ENCODE results near the gene INHBE. TPM values are rescaled to one million over a fixed set of nuclear protein-coding genes. Genes with fewer than 3 reads are reported as not detected.
A peak's percentile ranks its signal among the peaks of the same experiment; 100 is the strongest.

The INHBE gene
- total and polyA plus RNA-seq, 4 donors, result 17.6 to 181 (median 110) TPM

DNA sequence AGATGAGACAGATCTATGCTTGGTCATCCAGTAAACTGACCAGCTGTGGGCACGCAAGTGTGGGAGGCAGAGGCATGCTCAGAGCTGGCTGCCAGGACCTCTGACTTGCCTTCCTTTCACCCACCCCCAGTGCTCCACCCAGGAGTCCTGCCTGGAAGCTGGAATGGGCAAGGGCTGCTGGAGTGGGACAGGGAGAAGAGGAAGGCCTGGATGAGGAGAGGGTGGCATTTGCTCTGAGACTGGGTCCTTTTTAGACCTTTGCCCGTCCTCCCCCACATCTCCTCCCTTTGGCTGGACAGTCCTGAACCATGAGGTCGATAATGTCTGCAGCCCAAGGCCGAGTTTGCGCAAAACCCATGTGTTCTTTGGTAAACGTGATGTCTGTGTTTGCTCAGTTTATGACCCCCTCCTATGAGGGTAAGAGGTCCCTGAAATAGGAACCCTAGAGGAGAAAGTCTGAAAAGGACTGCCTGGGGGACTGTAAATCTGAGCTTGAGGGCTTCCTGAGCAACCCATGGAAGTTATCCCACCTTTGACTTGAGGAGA, 3.8 kb upstream of the INHBE start (continued):
- TF ChIP-seq, protein P1, sequence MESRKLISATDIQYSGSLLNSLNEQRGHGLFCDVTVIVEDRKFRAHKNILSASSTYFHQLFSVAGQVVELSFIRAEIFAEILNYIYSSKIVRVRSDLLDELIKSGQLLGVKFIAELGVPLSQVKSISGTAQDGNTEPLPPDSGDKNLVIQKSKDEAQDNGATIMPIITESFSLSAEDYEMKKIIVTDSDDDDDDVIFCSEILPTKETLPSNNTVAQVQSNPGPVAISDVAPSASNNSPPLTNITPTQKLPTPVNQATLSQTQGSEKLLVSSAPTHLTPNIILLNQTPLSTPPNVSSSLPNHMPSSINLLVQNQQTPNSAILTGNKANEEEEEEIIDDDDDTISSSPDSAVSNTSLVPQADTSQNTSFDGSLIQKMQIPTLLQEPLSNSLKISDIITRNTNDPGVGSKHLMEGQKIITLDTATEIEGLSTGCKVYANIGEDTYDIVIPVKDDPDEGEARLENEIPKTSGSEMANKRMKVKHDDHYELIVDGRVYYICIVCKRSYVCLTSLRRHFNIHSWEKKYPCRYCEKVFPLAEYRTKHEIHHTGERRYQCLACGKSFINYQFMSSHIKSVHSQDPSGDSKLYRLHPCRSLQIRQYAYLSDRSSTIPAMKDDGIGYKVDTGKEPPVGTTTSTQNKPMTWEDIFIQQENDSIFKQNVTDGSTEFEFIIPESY (IDR thresholded peaks at IDR 0.05), result peak; percentile 95
- TF ChIP-seq SP1 (IDR thresholded peaks at IDR 0.05), result peak; percentile 98
- TF ChIP-seq YY1 (IDR thresholded peaks at IDR 0.05), result peak; percentile 81
- TF ChIP-seq GABPA (IDR thresholded peaks at IDR 0.05 in 1 of 2, conservative IDR thresholded peaks at IDR 0.05 in 1 of 2), result peak in 1 of 2 donors; percentile 56
- TF ChIP-seq NR2F2 (IDR thresholded peaks at IDR 0.05), result peak; percentile 78
- peak; percentile 90 for TF ChIP-seq FOXA2 (IDR thresholded peaks at IDR 0.05)
- peak; percentile 89 to 92 for TF ChIP-seq JUND (IDR thresholded peaks at IDR 0.05)
- TF ChIP-seq TAF1 (conservative IDR thresholded peaks at IDR 0.05), result peak; percentile 73

GRCh38 chr12:57452181-57452936, 2.7 kb upstream of the INHBE start:
- H3K27me3 ChIP-seq (ENCODE audit: control insufficient read depth in 4 of 4, insufficient read depth in 4 of 4, low read length in 3 of 4), result no peaks in the 10 kb centered on the region
- WGBS, result 19% methylated on average over 9 of the region's 9 CpGs
- H3K27ac ChIP-seq (ENCODE audit: low read depth in 1 of 2, low read length in 2 of 2), result peak overlapping the region; percentile 92 to 96
- peaks cover 14 to 61% (median 37%) of the 10 kb centered on the region in 4 donors for H3K4me1 ChIP-seq (ENCODE audit: control insufficient read depth in 4 of 4, insufficient read depth in 4 of 4, low read length in 3 of 4)
- no peak overlapping the region for H3K4me3 ChIP-seq (ENCODE audit: low read depth in 1 of 3, low read length in 3 of 3)
- no peak for TF ChIP-seq RAD21 (IDR thresholded peaks at IDR 0.05)
- peak; percentile 33 to 49 for TF ChIP-seq RXRA (IDR thresholded peaks at IDR 0.05)
- TF ChIP-seq HNF4G (IDR thresholded peaks at IDR 0.05), result peak; percentile 11
- peak; percentile 48 for TF ChIP-seq REST (IDR thresholded peaks at IDR 0.05)
- no peak for TF ChIP-seq CTCF (IDR thresholded peaks at IDR 0.05; ENCODE audit: low read depth, low read length, missing input control)
- no peak for TF ChIP-seq FOXA1 (IDR thresholded peaks at IDR 0.05)
- TF ChIP-seq SP1 (IDR thresholded peaks at IDR 0.05), result no peak
- no peak for TF ChIP-seq GABPA (IDR thresholded peaks at IDR 0.05 in 1 of 2, conservative IDR thresholded peaks at IDR 0.05 in 1 of 2)
- no peaks in the 10 kb centered on the region for H3K9me3 ChIP-seq (ENCODE audit: control insufficient read depth in 4 of 4, low read length in 3 of 4)
- H3K9ac ChIP-seq (ENCODE audit: low read depth in 1 of 2, low read length in 2 of 2), result peak overlapping the region in 1 of 2 donors; percentile 83
- peaks cover 0 to 3% (median 0%) of the 10 kb centered on the region in 4 donors for H3K36me3 ChIP-seq (ENCODE audit: control insufficient read depth in 4 of 4, insufficient read depth in 3 of 4, low read depth in 1 of 4, low read length in 3 of 4)
- no peak for DNase-seq (ENCODE audit: low spot score)
